Iris pigment epithelial cell (primary cell): ENCODE data around the gene TMEM82.
A peak's percentile ranks its signal among the peaks of the same experiment; 100 is the strongest.

Source experiments
- DNase-seq: peaks from one replicate; pipeline ENCODE4 v3.0.0-alpha.2; 2011; ENCODE audit warnings: low read depth

The TMEM82 gene

GRCh38 chr1:15736038-15736891 lies 6.0 kb upstream of the TMEM82 start, which contains the start of gene SLC25A34:
Gene SLC25A34, plus strand, starts transcription at chr1:15736258. Its CDS starts 228 bp downstream, at chr1:15736486.
- DNase-seq: no peak

- no peak for DNase-seq
Measured at GRCh38 chr1:15736892-15737261, 5.4 kb upstream of the TMEM82 start.

DNA sequence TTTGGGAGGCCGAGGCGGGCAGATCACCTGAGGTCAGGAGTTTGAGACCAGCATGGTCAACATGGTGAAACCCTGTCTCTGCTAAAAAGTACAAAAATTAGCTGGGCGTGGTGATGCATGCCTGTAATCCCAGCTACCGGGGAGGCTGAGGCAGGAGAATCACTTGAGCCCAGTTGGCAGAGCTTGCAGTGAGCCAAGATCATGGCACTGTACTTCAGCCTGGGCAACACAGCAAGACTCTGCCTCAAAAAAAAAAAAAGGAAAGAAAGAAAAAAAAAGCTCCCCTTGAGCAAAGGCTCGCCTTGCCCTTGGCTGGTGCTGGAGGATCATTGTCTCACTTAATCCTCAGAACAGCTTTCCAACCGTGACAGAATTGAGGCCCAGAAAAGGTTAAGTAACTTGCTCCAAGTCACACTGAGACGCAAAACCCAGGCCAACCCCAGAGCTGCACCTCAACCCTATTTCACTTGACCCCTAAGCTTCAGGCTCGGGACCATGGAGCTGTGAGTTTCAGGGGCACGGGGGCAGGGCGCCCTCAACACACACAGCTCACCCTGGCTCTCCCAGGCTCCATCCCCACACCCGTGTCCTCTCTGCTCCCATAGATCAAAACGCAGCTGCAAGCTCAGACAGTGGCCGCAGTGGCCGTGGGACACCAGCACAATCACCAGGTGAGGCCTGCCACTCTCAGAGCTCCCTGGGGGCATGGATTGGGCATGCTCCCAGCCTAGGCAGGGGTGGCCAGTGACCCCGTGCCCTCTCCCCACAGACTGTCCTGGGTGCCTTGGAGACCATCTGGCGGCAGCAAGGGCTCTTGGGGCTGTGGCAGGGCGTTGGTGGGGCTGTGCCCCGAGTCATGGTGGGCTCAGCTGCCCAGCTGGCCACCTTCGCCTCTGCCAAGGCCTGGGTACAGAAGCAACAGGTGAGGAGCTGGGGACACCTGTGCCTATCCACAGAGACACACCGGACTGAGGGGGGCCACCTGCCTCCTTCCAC lies 4.7 kb upstream of the TMEM82 start:
- no peak for DNase-seq

- no peak for DNase-seq
Measured at GRCh38 chr1:15738416-15739113, 3.7 kb upstream of the TMEM82 start.

GRCh38 chr1:15739259-15739658 lies 3.0 kb upstream of the TMEM82 start:
- no peak for DNase-seq

DNA sequence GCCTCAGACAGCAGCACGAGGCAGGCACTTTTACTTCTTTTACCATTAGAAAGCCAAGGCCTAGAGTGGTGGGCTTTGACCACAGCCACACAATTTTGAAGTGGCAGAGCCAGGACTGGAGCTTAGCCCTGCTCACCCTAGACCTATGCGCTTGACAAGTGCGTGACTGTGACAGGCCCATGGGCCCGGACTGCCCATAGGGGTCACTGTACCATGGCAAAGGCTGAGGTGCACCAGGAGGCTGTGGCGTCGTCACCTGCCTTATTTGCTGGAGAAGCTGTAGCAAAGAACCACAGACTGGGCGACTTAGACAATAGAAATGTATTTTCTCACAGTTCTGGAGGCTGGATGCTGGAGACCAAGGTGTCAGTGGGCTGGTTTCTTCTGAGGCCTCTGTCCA lies 2.6 kb upstream of the TMEM82 start:
- no peak for DNase-seq

GRCh38 chr1:15740924-15741850 lies 1.1 kb upstream of the TMEM82 start:
- DNase-seq: peak; percentile 65

DNA sequence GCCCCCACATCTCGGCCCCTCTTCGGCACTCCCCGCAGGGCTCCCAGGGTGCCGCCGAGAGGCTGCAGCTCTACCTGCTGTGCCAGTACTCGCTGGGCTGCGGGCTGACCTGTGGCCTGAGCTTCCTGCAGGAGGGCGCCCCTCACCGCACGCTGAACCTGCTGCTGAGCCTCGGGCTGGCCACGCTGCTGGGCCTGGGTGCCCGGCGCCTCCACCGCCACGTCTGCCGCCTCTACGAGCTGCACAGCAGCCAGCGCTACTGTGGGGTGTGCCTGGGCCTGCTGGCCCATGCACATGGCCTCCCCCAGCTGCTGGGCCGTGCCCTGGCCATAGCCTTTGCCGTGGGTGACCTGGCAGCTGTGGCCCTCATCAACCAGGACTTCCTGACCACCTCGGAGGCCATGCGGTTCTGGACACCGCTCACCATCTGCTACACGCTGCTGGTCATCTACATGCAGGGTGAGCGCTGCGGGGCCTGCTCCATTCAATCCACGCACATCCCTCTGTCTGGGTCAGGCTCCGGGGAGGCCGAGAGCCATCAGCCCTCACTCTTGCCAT lies 1.9 kb downstream of the TMEM82 start:
- no peak for DNase-seq

DNA sequence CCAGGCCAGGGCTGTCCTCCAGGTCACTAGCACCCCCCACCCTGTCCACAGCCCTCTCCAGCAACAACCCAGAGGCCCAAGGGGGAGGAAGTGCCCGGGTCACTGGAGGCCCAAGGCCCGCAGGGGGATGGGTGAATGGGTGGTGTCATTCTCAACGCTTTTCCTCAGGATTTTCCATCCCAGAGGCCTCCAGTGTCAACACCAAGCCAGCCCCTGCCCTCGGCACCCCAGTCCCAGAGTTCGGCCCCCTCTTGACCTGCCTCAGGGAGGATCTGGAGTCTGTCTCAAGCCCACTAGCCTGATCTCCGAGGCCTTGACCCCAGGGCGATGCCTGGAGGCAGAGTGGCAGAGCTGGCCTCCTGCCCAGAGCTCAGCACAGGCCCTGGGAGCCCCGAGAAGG lies 5.1 kb downstream of the TMEM82 start:
- DNase-seq: no peak

DNA sequence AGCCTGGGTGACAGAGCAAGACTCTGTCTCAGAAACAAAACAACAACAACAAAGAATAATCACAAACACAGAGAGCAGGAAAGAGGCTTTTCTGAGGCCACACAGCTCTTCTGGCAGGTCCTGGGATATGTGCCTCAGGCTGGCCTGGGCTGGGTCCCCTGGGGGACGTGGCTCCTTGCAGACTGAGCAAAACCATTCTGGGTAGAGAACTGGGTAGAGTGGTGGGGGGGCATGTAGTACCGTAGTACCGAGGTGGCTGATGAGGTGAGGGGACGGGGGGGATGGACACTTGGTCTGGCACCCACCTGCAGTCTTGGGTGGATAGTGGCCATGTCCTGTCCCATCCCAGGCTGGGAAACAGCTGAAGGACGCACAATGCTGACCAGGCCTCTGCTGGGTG lies 6.0 kb downstream of the TMEM82 start:
- DNase-seq: no peak

DNA sequence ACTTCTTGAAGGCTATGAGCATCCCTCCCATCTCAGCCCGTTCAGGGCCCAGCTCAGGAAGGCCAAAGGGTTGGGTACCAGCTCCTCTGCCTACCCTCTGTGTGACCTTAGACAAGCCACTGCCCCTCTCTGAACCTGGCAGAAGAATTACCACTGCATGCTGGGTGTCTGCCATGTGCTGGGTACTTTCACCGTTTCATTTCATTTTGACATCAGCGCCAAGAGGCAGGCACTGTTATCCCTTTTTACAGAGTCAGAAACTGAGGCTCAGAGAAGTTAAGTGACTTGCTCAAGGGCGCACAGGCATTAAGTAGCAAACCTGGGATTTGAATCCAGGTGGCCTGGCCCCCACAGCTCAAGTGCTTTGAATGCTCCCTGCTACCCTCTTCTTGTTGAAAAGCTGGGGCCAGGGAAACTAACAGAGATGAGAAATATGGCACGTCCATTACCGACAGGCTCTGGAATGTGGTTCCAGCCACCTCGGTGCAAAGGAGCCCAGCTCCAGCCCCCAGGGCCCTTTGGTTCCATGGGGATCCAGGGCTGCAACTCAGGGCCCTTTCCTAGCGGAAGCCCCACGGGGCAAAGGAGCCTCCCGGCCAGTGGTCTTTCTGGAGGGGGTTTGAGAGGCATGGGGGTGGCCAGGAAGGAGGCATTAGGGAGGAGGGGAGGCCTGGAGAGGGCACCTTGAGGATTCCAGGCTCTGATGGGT lies 6.5 kb downstream of the TMEM82 start:
- no peak for DNase-seq

- DNase-seq: no peak
Measured at GRCh38 chr1:15749399-15750291, 7.3 kb downstream of the TMEM82 start.

GRCh38 chr1:15750924-15751323 lies 8.6 kb downstream of the TMEM82 start:
- no peak for DNase-seq

- no peak for DNase-seq
Measured at GRCh38 chr1:15751717-15752116, 9.4 kb downstream of the TMEM82 start.

DNA sequence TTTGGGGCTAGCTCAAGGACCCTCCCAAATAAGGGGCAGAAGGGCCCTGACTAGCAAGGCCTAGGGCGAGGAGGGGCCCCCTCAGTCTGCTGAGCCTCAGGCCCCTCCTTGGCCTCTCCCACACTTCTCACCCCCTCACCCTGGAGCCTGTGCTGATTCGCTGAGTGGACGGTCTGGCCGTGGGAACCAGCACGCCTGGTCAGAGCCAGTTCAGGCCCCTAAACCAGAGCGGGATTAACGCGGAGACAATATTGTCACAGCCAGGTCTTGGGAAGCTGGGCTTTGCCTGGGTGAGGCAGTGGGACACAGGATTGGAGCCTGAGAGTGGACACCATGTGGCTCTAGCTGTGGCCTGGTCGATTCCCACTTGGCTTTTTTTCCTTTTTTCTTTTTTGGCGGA lies 11.5 kb downstream of the TMEM82 start:
- DNase-seq: no peak

GRCh38 chr1:15755021-15755645 lies 12.8 kb downstream of the TMEM82 start:
- no peak for DNase-seq

- DNase-seq: no peak
Measured at GRCh38 chr1:15755646-15756040, 13.3 kb downstream of the TMEM82 start.

DNA sequence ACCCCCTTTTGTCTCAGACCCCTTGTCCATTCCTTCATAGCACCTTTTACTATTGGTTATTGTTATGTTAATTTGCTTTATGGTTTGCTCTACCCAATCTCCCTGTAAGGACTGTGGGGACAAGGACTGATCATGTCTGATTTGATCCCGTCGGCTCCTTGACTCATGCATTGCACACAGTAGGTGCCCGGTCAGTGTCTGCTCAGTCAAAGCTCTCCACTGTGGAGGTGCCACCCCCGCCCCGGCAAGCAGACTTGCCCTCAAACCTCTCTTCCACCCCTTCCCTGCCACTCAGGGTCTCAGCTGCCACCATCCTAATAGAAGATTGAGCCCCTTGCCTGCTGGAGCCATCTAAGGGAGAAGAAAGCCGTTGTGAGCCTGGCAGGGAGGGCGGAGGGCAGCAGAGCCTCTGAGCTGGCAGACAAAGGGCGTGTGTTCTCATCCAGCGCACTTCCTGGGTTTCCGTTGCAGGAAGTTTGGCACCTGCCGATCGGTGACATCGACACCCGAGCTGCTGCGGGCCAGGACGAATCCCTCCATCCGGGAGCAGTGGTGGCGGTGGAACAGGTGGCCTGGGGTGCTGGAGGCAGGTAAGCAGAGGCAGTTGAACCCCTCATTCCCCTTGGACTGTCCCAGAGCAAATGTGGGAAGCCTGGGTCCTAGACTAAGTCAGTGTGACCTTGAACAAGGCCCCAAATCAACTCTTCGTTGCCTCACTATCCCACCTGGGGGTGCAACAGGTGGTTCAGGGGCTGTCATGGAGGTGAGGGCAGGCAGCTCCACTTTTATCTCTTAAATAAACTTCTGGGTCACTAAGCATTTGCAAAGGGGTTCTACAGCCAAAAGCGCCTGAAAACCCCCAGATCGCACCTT lies 14.1 kb downstream of the TMEM82 start:
- no peak for DNase-seq
